ENCODE data around the gene AOC1.

Gene AOC1

DNA sequence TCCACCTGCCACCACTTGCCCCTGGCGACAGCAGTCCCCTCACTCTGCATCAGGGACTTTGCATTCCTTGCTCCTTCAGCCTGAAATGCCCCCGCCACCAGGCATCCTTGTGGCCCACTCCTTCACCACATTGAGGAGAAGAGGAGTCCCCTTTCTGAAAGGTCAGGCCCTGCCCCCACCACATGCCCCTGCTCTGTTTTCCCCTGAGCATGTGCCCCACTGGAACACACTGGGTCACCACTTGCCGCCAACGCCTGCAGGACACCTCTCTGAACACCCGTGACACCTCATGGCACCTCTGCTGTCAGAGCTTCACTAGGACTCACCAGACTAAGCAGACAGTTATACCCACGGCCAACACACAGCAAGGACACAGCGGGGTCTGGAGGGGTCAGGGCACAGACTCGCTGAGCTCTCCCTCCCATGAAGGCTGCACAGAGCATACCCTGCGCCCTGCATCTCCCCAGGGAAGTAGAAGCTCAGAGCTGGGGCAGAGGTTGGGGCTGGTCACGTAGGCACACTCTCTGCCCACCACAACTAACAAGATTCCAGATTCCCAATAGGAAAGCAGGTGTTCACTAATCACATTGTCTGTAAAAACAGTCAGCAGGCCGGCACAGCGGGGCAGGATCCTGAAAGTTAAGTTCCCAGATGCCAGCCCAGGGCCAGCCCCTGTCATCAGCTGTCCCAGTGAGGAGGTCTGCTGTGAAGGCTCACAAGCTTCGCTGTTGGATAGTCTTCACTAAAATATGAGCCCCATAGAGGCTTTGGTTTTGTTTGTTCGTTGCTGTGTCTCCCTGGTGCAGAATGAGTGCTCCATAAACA lies 5.8 kb upstream of the AOC1 start:
- in situ Hi-C loops (cut with MboI; ENCODE audit: low sequenced_read_pairs): no loop called here
- H3K4me1 ChIP-seq: no peaks in the 10 kb centered on the region
- no peaks in the 10 kb centered on the region for H3K36me3 ChIP-seq (replicated peaks)
- peaks cover 8% of the 10 kb centered on the region for H3K27me3 ChIP-seq (ENCODE audit: low read depth)
- no peak for DNase-seq (ENCODE audit: low spot score in 2 of 2)
- no peaks in the 10 kb centered on the region for H3K9me3 ChIP-seq
- H3K4me3 ChIP-seq: no peak overlapping the region

DNA sequence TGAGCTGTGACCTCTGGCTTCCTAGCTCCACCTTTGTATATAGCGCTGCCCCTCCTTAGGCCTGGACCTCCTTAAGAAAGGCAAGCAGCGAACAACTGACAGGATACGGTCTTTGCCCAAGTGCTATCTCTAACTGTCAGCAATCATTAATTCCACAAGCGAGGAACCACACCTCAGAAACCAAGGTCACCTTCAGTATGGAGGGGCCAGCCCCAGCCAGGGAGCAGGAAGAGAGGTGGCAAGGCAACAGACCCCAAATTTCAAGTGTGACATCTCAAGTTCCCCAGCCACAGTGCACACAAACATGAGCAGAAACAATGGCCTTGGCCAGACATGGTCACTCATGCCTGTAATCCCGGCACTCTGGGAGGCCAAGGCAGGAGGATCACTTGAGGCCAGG lies 4.8 kb upstream of the AOC1 start:
- no peak for DNase-seq (ENCODE audit: low spot score in 2 of 2)
- Histone ChIP-seq H3K36me3 (replicated peaks) (no peaks in the 10 kb centered on the region), H3K9me3 (no peaks in the 10 kb centered on the region), H3K27me3 (ENCODE audit: low read depth) (peaks cover 16% of the 10 kb centered on the region), H3K4me3 (no peak overlapping the region), H3K4me1 (no peaks in the 10 kb centered on the region)
- in situ Hi-C loops (cut with MboI; ENCODE audit: low sequenced_read_pairs): no loop called here

DNA sequence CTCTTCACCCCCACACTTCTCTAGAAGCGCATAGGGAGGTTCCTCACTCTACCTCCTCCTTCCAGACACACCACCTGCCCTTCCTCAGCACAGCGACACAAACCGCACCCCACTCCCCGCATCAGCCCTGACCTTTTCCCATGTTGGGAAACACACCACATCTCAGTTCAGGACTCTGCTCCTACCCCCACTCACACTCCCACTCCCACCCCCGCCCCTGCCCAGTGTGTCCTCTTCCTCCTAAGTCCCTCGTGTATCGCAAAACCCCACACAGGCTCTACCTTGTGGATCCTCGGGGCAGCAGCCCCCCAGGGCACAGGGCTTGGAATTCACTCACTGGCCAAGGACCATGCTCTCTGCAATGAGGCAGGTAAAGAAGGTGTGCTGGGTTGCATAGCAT lies 4.2 kb upstream of the AOC1 start:
- H3K36me3 ChIP-seq (replicated peaks): no peaks in the 10 kb centered on the region
- in situ Hi-C loops (cut with MboI; ENCODE audit: low sequenced_read_pairs): no loop called here
- DNase-seq (ENCODE audit: low spot score in 2 of 2): no peak
- no peaks in the 10 kb centered on the region for H3K4me1 ChIP-seq
- no peaks in the 10 kb centered on the region for H3K9me3 ChIP-seq
- H3K27me3 ChIP-seq (ENCODE audit: low read depth): peaks cover 20% of the 10 kb centered on the region
- H3K4me3 ChIP-seq: no peak overlapping the region

DNA sequence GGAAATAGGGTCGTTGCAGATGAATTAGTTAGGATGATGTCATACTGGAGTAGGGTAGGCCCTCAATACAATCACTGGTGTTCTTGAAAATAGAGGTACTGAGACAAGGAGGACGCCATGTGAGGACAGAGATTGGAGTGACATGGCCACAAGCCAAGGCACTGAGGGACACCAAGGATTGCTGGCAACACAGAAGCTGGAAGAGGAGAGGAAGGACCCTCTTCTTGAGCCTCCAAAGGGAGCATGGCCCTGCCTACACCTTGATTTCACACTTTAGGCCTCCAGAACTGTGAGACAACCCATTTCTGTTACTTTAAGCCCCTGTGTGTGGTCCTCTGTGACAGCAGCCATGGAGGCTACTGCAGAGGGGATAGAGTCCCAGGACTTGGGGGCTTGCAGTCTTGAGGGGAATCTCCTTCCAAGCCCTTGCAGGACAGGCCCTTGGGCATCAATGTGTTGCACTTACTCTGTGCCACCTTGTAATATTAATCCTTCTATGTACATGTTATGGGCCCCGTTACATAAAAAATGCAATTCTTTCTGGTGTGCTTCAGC lies 3.7 kb upstream of the AOC1 start:
- Histone ChIP-seq H3K4me3 (no peak overlapping the region), H3K27me3 (ENCODE audit: low read depth) (peaks cover 20% of the 10 kb centered on the region), H3K4me1 (no peaks in the 10 kb centered on the region), H3K9me3 (no peaks in the 10 kb centered on the region), H3K36me3 (replicated peaks) (no peaks in the 10 kb centered on the region)
- in situ Hi-C loops (cut with MboI; ENCODE audit: low sequenced_read_pairs): no loop called here
- no peak for DNase-seq (ENCODE audit: low spot score in 2 of 2)

DNA sequence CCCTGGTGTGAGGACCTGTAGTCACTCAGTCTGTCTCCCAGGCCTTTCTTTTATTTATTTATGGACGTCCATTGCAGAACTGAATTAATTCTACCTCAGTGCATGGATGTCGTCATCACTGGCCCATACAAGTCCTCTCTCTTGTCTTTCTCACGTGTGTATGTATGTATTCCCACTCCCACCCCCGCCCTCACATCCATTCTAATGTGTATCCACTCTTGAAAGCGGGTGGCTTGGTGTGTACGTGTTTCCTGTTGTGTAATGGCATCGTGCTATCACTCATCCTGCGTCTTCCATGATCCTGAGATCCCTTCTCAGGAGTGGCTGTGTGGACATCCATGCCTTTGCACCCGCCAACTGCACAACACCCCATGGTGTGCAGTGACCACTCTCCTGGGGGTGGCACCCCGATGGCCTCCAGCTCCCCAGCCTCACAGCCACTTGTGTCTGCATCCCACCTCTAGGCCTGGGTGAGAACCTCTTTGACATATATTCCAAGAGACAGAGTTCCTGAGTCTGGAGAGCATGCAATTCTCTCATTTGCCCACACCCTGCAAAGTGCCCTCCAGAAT lies 3.0 kb upstream of the AOC1 start:
- in situ Hi-C loops (cut with MboI; ENCODE audit: low sequenced_read_pairs): no loop called here
- H3K9me3 ChIP-seq: no peaks in the 10 kb centered on the region
- H3K27me3 ChIP-seq (ENCODE audit: low read depth): peaks cover 20% of the 10 kb centered on the region
- H3K4me3 ChIP-seq: no peak overlapping the region
- H3K4me1 ChIP-seq: no peaks in the 10 kb centered on the region
- DNase-seq (ENCODE audit: low spot score in 2 of 2): no peak
- no peaks in the 10 kb centered on the region for H3K36me3 ChIP-seq (replicated peaks)

DNA sequence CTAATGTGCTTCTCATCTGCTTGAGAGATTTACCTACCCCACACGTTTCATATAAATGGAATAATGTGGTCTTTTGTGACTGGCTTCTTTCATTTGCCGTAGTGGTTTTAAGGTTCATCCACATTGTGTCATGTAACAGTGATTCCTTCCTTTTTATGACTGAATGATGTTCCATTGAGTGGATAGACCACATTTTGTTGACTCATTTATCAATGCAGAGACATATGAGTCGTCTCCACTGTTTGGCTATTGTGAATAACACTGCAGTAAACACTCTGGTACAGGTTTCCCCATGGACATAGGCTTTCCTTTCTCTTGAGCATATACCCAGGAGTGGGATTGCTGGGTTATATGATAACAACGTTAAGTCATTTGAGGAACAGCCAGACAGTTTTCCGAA lies 2.0 kb upstream of the AOC1 start:
- Histone ChIP-seq H3K9me3 (no peaks in the 10 kb centered on the region), H3K4me3 (no peak overlapping the region), H3K27me3 (ENCODE audit: low read depth) (peaks cover 20% of the 10 kb centered on the region), H3K4me1 (no peaks in the 10 kb centered on the region), H3K36me3 (replicated peaks) (no peaks in the 10 kb centered on the region)
- no peak for DNase-seq (ENCODE audit: low spot score in 2 of 2)
- in situ Hi-C loops (cut with MboI; ENCODE audit: low sequenced_read_pairs): no loop called here

DNA sequence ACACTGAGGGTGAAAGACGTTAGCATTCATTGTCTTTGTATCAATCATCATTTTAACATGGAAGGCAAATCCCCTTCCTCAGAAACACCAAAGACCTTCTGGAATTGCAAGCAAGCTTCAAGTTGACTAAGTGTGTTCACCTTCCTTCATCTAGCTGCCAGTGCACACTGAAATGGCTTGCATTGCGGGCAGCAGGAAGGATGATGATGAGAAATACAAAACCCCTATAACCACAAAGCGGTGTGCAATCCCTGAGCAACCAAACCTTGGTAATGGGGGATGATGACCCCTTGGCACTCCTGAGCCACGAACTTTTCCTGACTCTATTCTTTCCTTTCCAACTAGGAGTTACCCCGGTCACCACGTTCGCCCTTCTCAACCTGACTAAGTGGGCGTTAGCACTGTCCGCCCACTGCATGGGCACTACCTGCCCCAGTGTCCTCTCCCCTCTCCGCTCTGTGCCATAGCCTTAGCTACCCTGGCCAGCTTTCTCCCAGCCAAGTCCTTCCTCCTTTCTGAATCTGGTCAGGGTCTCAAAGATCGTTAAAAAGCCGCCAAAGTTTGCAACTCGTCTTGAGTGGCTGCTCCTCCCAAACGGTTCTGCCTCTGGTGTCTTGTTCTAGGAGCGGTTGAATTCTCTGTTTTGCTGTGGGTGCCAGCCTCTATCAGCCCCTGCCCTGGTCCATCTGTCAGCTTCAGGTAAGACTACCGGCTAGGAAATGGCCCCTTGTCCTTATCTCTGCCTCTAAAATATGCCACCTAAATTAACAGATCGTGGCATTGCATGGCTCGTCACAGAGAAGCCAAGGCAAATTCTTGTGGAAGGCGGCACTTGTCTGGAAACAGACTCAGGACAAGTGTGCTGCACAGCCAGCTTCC lies 586 bp upstream of the AOC1 start:
- H3K9me3 ChIP-seq: no peaks in the 10 kb centered on the region
- H3K4me3 ChIP-seq: no peak overlapping the region
- H3K36me3 ChIP-seq (replicated peaks): no peaks in the 10 kb centered on the region
- in situ Hi-C loops (cut with MboI; ENCODE audit: low sequenced_read_pairs): no loop called here
- DNase-seq (ENCODE audit: low spot score in 2 of 2): no peak
- no peaks in the 10 kb centered on the region for H3K4me1 ChIP-seq
- peaks cover 20% of the 10 kb centered on the region for H3K27me3 ChIP-seq (ENCODE audit: low read depth)

DNA sequence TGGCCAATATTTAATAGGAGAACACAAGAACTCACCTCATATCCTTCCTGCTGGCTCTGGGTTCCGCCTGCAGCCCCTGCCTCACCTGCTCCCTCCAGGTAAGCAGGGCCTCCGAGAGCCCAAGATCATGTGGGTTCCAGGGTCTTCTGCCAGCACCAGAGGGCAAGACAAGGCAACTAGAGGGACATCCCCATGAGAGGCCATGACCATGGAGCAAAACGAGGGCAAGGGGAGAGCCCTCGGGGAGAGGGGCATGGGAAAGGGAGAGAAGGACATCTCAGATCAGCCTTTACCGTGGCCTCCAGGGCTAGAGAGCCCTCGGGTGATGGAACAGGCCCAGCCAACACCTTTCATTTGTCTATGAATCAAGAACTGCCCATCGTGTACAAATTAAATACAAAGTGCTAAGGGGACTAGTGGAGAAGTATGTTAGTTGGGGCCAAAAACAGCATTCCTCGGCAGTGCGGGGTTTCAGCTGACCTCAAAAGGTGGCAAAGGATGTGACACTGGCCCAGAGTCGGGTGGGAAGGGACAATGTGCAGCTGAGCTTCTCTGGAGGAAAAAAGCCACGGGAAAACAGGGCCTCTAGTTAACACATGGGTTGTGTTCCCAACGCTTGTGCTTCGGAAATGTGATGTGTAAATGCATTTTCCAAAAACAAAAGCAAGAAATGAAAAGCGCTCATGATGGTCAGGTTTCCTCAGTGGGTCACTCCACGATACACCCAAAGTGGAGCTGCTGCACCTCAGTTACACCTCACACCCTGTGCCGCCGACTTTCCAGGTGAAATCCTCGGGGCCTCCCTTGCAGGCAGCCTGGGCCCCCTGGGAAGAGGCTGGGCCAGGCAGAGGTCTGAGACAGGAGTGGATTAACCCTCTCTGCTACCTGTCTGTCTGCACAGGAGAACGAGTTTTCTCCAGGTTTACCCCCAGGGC lies 2.0 kb downstream of the AOC1 start:
- Histone ChIP-seq H3K9me3 (no peaks in the 10 kb centered on the region), H3K4me1 (no peaks in the 10 kb centered on the region), H3K4me3 (no peak overlapping the region), H3K27me3 (ENCODE audit: low read depth) (peaks cover 20% of the 10 kb centered on the region), H3K36me3 (replicated peaks) (no peaks in the 10 kb centered on the region)
- DNase-seq (ENCODE audit: low spot score in 2 of 2): no peak
- in situ Hi-C loops (cut with MboI; ENCODE audit: low sequenced_read_pairs): no loop called here

DNA sequence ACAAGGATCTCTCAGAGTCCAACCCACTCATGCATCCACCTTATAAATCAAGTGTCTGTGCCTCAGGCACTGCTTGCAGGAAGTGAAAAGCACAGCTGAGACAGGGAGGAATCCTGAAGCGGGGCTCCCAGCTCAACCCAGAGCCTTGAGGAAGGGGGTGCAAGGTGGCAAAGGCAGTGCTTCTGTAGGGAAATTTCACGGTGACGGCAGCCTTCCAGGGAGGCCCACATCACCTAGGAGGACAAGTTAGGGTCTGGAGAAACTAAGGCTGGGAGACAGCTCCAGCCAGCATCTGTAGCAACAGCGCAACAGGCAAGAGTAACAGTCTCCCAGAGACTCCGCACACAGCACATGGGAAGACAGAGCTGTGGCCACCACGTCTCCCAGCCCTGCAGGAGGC lies 2.7 kb downstream of the AOC1 start:
- in situ Hi-C loops (cut with MboI; ENCODE audit: low sequenced_read_pairs): no loop called here
- no peak overlapping the region for H3K4me3 ChIP-seq
- DNase-seq (ENCODE audit: low spot score in 2 of 2): no peak
- no peaks in the 10 kb centered on the region for H3K36me3 ChIP-seq (replicated peaks)
- H3K9me3 ChIP-seq: no peaks in the 10 kb centered on the region
- no peaks in the 10 kb centered on the region for H3K4me1 ChIP-seq
- H3K27me3 ChIP-seq (ENCODE audit: low read depth): peaks cover 20% of the 10 kb centered on the region

DNA sequence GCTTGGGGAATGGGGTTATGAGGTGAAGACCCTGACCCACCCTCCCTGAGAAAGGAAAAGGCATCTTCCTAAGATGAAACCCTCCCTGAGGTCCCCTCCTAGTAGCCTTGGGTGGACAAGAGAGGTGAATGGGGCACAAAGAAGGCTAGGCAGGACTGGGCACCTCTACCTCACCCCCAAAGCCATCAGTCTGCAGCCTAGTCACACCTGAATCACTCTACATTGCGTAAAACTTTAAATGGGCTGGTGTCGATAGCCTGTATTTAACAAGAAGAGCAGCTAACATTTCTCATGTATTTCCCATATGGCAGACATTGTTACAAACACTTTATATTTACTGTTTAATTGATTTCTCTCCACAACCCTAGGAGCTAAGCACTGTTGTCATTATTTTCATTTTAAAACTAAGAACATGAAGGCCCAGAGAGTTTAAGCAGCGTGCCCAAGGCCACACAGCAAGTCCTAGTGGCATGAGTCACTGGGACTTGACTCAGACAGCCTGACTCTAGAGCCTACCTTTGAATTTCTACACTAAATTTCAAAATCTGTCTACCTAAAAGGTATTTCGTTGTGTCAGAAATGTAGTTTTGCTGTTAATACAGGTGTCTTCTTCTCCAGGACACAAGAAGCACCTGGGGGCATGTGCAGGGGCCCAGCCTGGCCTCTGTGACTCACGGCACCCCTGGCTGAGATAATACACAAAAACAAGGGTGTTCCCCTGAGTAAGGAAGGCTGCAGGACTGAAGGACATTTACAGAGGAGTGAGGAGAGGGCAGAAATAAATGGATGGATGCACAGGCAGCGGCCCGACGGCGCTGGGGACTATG lies 3.4 kb downstream of the AOC1 start:
- Histone ChIP-seq H3K27me3 (ENCODE audit: low read depth) (peaks cover 20% of the 10 kb centered on the region), H3K36me3 (replicated peaks) (no peaks in the 10 kb centered on the region), H3K4me1 (no peaks in the 10 kb centered on the region), H3K9me3 (no peaks in the 10 kb centered on the region), H3K4me3 (no peak overlapping the region)
- no peak for DNase-seq (ENCODE audit: low spot score in 2 of 2)
- in situ Hi-C loops (cut with MboI; ENCODE audit: low sequenced_read_pairs): no loop called here

DNA sequence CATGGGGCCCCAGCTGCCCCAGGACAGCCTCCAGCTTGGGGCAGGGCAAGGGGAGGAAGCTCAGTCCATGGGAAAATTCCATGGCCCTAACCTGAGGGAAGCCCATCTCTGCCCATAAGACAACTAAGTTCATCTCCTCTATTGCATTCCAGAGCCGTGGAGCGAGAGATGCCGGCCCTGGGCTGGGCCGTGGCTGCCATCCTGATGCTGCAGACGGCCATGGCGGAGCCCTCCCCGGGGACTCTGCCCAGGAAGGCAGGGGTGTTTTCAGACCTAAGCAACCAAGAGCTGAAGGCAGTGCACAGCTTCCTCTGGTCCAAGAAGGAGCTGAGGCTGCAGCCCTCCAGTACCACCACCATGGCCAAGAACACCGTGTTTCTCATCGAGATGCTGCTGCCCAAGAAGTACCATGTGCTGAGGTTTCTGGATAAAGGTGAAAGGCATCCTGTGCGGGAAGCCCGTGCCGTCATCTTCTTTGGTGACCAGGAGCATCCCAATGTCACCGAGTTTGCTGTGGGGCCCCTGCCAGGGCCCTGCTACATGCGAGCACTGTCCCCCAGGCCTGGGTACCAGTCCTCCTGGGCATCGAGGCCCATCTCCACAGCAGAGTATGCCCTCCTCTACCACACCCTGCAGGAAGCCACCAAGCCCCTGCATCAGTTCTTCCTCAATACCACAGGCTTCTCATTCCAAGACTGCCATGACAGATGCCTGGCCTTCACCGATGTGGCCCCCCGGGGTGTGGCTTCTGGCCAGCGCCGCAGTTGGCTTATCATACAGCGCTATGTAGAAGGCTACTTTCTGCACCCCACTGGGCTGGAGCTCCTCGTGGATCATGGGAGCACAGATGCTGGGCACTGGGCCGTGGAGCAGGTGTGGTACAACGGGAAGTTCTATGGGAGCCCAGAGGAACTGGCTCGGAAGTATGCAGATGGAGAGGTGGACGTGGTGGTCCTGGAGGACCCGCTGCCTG lies 4.3 kb downstream of the AOC1 start:
- in situ Hi-C loops (cut with MboI; ENCODE audit: low sequenced_read_pairs): no loop called here
- Histone ChIP-seq H3K9me3 (no peaks in the 10 kb centered on the region), H3K4me1 (no peaks in the 10 kb centered on the region)

More for the DNA sequence above, 4.3 kb downstream of the AOC1 start:
- Histone ChIP-seq H3K4me3 (no peak overlapping the region), H3K36me3 (replicated peaks) (no peaks in the 10 kb centered on the region), H3K27me3 (ENCODE audit: low read depth) (peaks cover 11% of the 10 kb centered on the region)
- no peak for DNase-seq (ENCODE audit: low spot score in 2 of 2)
